Sigmoid colon (tissue), 7 donors: ENCODE data around the gene PKHD1. TPM values are rescaled to one million over a fixed set of nuclear protein-coding genes. Genes with fewer than 3 reads are reported as not detected.
"Not testable (repeated sequence)": the region's sequence is repeated elsewhere in the genome, so short reads cannot be mapped to it uniquely, and the experiment has no call there.

Source experiments
- DNase-seq: peaks from one replicate; pipeline ENCODE4 v3.0.0-alpha.2; 2019
- H3K27ac ChIP-seq, 4 donors: fragments of 200-600 bp; sonication (generic); one replicate each; pipeline ENCODE4 v1.5.1; 2016 to 2019; ENCODE audit warnings: mild to moderate bottlenecking in 1 of 4
- H3K27me3 ChIP-seq, 3 donors: fragments of 200-600 bp; sonication (generic); one replicate each; pipeline ENCODE4 v1.5.1; 2019; ENCODE audit warnings: mild to moderate bottlenecking in 1 of 3
- H3K36me3 ChIP-seq, 4 donors: fragments of 200-600 bp; sonication (generic); one replicate each; pipeline ENCODE4 v1.5.1; 2016 to 2019
- H3K4me1 ChIP-seq, 4 donors: fragments of 200-600 bp; sonication (generic); one replicate each; pipeline ENCODE4 v1.5.1; 2017 to 2019
- H3K4me3 ChIP-seq, 4 donors: fragments of 200-600 bp; sonication (generic); one replicate each; pipeline ENCODE4 v1.5.1; 2017 to 2019; ENCODE audit warnings: mild to moderate bottlenecking in 2 of 4, moderate library complexity in 1 of 4
- H3K9me3 ChIP-seq, 4 donors: fragments of 200-600 bp in 3 of 4; sonication (generic) in 3 of 4; one replicate each; pipeline versions ENCODE4 v1.5.1 to v1.6.1; 2013 to 2019
- CTCF ChIP-seq, 4 experiments: fragments of 450-650 bp in 3 of 4; fragments of 200-600 bp in 1 of 4; IDR thresholded peaks; one replicate each; pipeline ENCODE4 v1.5.1; 2016 to 2019; ENCODE audit warnings: antibody characterized with exemption in 4 of 4, mild to moderate bottlenecking in 3 of 4, moderate library complexity in 2 of 4
- EP300 ChIP-seq, 4 donors: sonication (generic); formaldehyde crosslinking; IDR thresholded peaks; one replicate each; pipeline ENCODE4 v1.6.1; 2017; ENCODE audit warnings: antibody characterized with exemption in 4 of 4
- POLR2A ChIP-seq, 2 donors: fragments of 450-650 bp; IDR thresholded peaks; one replicate each; pipeline ENCODE4 v1.6.1; 2016; ENCODE audit warnings: antibody characterized with exemption in 2 of 2, mild to moderate bottlenecking in 2 of 2, moderate library complexity in 2 of 2
- POLR2AphosphoS5 ChIP-seq, 4 donors: sonication (generic); formaldehyde crosslinking; IDR thresholded peaks; one replicate each; pipeline ENCODE4 v1.6.1; 2017; ENCODE audit warnings: antibody characterized with exemption in 4 of 4
- WGBS, 2 donors: extraction: QIAGEN DNeasy Blood & Tissue Kit; methylation state at CpG; one replicate each; pipeline ENCODE4 v1.1.7; 2013; 5-methylcytosine and 5-hydroxymethylcytosine counted together
- intact Hi-C: fragments of 100-400 bp; cut with DNase I; formaldehyde crosslinking; loops from one replicate; pipeline ENCODE4 v1.15.1; 2023
- polyA plus RNA-seq, 3 donors: library from polyadenylated mRNA; stranded (reverse); fragments of 200-250 nt; gene quantifications; one replicate each; pipeline ENCODE4 v1.2.3, GENCODE V29; 2013
- total RNA-seq, 4 donors: library from RNA; depleted of rRNA; stranded (reverse); fragments of >200 nt; gene quantifications; one replicate each; pipeline ENCODE4 v1.1.0, GENCODE V29; 2016
- donor health status: healthy with polysubstance abuse.
- donor health status: Bipolar disorder and iron deficiency.
- donor health status: healthy.

Gene PKHD1
- total and polyA plus RNA-seq, 7 donors = under 0.01 to 0.66 (median under 0.01) TPM; not detected in 2

- intact Hi-C loops = loop anchor here (10.0 kb wide), 2 partner anchors 100 to 1040 kb away; partner anchors contain the start of gene TFAP2B
- H3K36me3 ChIP-seq = no peaks in the 10 kb centered on the region
- WGBS, 2 donors = 89 to 91% methylated on average over 7 of the region's 7 CpGs
Measured at GRCh38 chr6:51854347-51854746, 233.1 kb downstream of the PKHD1 start.

DNA sequence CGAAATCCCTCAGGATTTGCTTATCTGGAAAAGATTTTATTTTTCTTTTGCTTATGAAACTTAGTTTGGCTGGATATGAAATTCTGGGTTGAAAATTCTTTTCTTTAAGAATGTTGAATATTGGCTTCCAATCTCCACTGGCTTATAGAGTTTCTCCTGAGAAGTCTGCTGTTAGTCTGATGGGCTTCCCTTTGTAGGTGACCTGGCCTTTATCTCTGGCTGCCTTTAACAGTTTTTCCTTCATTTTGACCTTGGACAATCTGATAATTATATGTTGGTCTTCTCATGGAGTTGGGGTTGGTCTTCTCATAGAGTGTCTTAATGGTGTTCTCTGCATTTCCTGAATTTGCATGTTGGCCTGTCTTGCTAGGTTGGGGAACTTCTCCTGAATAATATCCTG, 234.3 kb downstream of the PKHD1 start:
- not testable (repeated sequence) for H3K27me3 ChIP-seq
- intact Hi-C loops = loop anchor here (10.0 kb wide), 2 partner anchors 102 to 1038 kb away; partner anchors contain the start of gene TFAP2B
- 77 to 93% methylated on average over 1 of the region's 1 CpG for WGBS, 2 donors

More at GRCh38 chr6:51854347-51854746, 233.1 kb downstream of the PKHD1 start:
- DNase-seq = no peak
- Histone ChIP-seq H3K9me3 (no peaks in the 10 kb centered on the region), H3K27me3 (no peaks in the 10 kb centered on the region), H3K4me3 (no peak overlapping the region), H3K4me1 (no peaks in the 10 kb centered on the region), H3K27ac (no peak overlapping the region)
- TF ChIP-seq POLR2A (IDR thresholded peaks at IDR 0.05) (no peak), CTCF (IDR thresholded peaks at IDR 0.05) (no peak), POLR2AphosphoS5 (IDR thresholded peaks at IDR 0.05) (no peak), EP300 (IDR thresholded peaks at IDR 0.05) (no peak)

GRCh38 chr6:51846531-51846930, 240.9 kb downstream of the PKHD1 start:
- TF ChIP-seq POLR2AphosphoS5 (IDR thresholded peaks at IDR 0.05) (no peak), CTCF (IDR thresholded peaks at IDR 0.05) (no peak), EP300 (IDR thresholded peaks at IDR 0.05) (no peak), POLR2A (IDR thresholded peaks at IDR 0.05) (no peak)
- no peaks in the 10 kb centered on the region for H3K36me3 ChIP-seq
- H3K4me1 ChIP-seq = no peaks in the 10 kb centered on the region
- 78 to 82% methylated on average over 2 of the region's 2 CpGs for WGBS, 2 donors
- H3K27ac ChIP-seq = no peak overlapping the region
- intact Hi-C loops = no loop called here
- H3K4me3 ChIP-seq = no peak overlapping the region
- no peaks in the 10 kb centered on the region for H3K9me3 ChIP-seq
- DNase-seq = no peak
- H3K27me3 ChIP-seq = no peaks in the 10 kb centered on the region

More for the DNA sequence above, 234.3 kb downstream of the PKHD1 start:
- not testable (repeated sequence) for DNase-seq, H3K27ac ChIP-seq, H3K4me3 ChIP-seq, H3K4me1 ChIP-seq, H3K9me3 ChIP-seq, H3K36me3 ChIP-seq

DNA sequence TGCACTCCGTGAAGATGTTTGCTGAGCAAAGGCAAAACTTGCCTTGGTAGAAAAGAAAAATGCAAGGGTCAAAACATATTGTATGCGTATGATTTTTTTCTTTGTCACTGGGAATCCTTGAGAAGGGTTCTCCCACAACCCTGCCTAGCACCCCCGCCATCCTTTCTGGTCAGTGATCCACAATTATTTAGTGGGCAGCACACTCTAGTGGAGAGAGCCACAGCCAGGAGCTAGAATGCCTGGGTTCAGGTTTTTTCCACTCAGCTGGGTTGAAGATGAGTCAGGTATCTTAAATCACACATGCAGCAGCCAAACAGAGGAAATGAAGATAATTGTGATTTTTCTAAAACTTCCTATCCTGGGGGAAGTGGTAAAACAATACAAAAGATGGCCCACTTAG, 243.1 kb downstream of the PKHD1 start:
- WGBS, 2 donors = 91 to 93% methylated on average over 3 of the region's 3 CpGs
- Histone ChIP-seq H3K9me3 (no peaks in the 10 kb centered on the region), H3K27me3 (peaks cover 0 to 3% (median 0%) of the 10 kb centered on the region in 3 donors), H3K27ac (no peak overlapping the region), H3K4me1 (peaks cover 0 to 9% (median 4%) of the 10 kb centered on the region in 4 donors), H3K4me3 (no peak overlapping the region), H3K36me3 (no peaks in the 10 kb centered on the region)
- DNase-seq = no peak
- intact Hi-C loops = no loop called here
- TF ChIP-seq EP300 (IDR thresholded peaks at IDR 0.05) = no peak

GRCh38 chr6:51843456-51844056, 243.9 kb downstream of the PKHD1 start:
- intact Hi-C loops = no loop called here
- Histone ChIP-seq H3K36me3 (no peaks in the 10 kb centered on the region), H3K27ac (no peak overlapping the region), H3K9me3 (no peaks in the 10 kb centered on the region), H3K4me1 (peaks cover 0 to 9% (median 4%) of the 10 kb centered on the region in 4 donors), H3K27me3 (peaks cover 0 to 3% (median 0%) of the 10 kb centered on the region in 3 donors), H3K4me3 (no peak overlapping the region)
- WGBS, 2 donors = 92 to 95% methylated on average over 5 of the region's 5 CpGs
- no peak for DNase-seq
- TF ChIP-seq CTCF (IDR thresholded peaks at IDR 0.05) = no peak
- no peak for TF ChIP-seq POLR2AphosphoS5 (IDR thresholded peaks at IDR 0.05)
- TF ChIP-seq EP300 (IDR thresholded peaks at IDR 0.05) = no peak
- no peak for TF ChIP-seq POLR2A (IDR thresholded peaks at IDR 0.05)
